HepG2 (cell line): Measurements from ENCODE around the gene SRSF1. TPM values are rescaled to one million over a fixed set of nuclear protein-coding genes. Genes with fewer than 3 reads are reported as not detected.

ENCODE experiments used
- ARID4A ChIP-seq: sonication (generic); formaldehyde crosslinking; IDR thresholded peaks from 2 replicates; pipeline ENCODE4 v1.5.0; 2020; ENCODE audit warnings: mild to moderate bottlenecking, missing genetic modification reagents, borderline replicate concordance
- BCL3 ChIP-seq: sonication (generic); formaldehyde crosslinking; IDR thresholded peaks from 2 replicates; pipeline ENCODE4 v1.5.1; 2020; ENCODE audit warnings: mild to moderate bottlenecking, missing genetic modification reagents, moderate library complexity
- CCDC6 ChIP-seq: sonication (generic); formaldehyde crosslinking; IDR thresholded peaks from 2 replicates; pipeline ENCODE4 v1.8.1; 2022; ENCODE audit warnings: mild to moderate bottlenecking, missing genetic modification reagents, moderate library complexity
- CENPBD1 ChIP-seq: sonication (generic); formaldehyde crosslinking; IDR thresholded peaks from 2 replicates; pipeline ENCODE4 v1.8.0; 2022; ENCODE audit warnings: missing genetic modification reagents, low read depth, mild to moderate bottlenecking, borderline replicate concordance
- CHCHD3 ChIP-seq: sonication (generic); formaldehyde crosslinking; IDR thresholded peaks from 2 replicates; pipeline ENCODE4 v1.8.0; 2022; ENCODE audit warnings: mild to moderate bottlenecking, missing genetic modification reagents, moderate library complexity
- DDIT3 ChIP-seq: sonication (generic); formaldehyde crosslinking; IDR thresholded peaks from 2 replicates; pipeline ENCODE4 v1.4.0; 2020; ENCODE audit warnings: mild to moderate bottlenecking, missing genetic modification reagents
- ELF4 ChIP-seq: sonication (generic); formaldehyde crosslinking; IDR thresholded peaks from 2 replicates; pipeline ENCODE4 v1.5.0; 2020; ENCODE audit warnings: missing genetic modification reagents, mild to moderate bottlenecking, moderate library complexity, borderline replicate concordance
- GTF2F1 ChIP-seq: fragments of 150-350 bp; IDR thresholded peaks from 2 replicates; pipeline ENCODE4 v1.6.1; 2014; ENCODE audit warnings: low read length
- HINFP ChIP-seq: sonication (generic); formaldehyde crosslinking; IDR thresholded peaks from 2 replicates; pipeline ENCODE4 v1.4.0; 2020; ENCODE audit warnings: low read depth, mild to moderate bottlenecking, missing genetic modification reagents
- MAZ ChIP-seq, 2 experiments: sonication (generic) in 1 of 2; formaldehyde crosslinking in 1 of 2; IDR thresholded peaks; 2 replicates each; pipeline versions ENCODE4 v1.5.0 to v1.6.1; 2012 to 2020; ENCODE audit warnings: low read depth in 2 of 2, mild to moderate bottlenecking in 2 of 2, borderline replicate concordance in 1 of 2, improper control_type of control experiment in 1 of 2, low read length in 1 of 2, missing genetic modification reagents in 1 of 2, moderate library complexity in 1 of 2
- PHF21A ChIP-seq: sonication (generic); formaldehyde crosslinking; IDR thresholded peaks from 2 replicates; pipeline ENCODE4 v1.5.0; 2020; ENCODE audit warnings: mild to moderate bottlenecking, missing genetic modification reagents
- POLR2G ChIP-seq: fragments of 200-400 bp; formaldehyde crosslinking; IDR thresholded peaks from 2 replicates; pipeline ENCODE4 v1.6.1; 2018; ENCODE audit warnings: mild to moderate bottlenecking, low read depth, low read length, moderate library complexity
- TCF7L2 ChIP-seq: IDR thresholded peaks from 2 replicates; pipeline ENCODE4 v1.6.1; 2011; ENCODE audit warnings: mild to moderate bottlenecking, low read depth, low read length, moderate library complexity
- ZFYVE20 ChIP-seq: sonication (generic); formaldehyde crosslinking; IDR thresholded peaks from 2 replicates; pipeline ENCODE4 v1.8.0; 2023; ENCODE audit warnings: low read depth, mild to moderate bottlenecking, moderate library complexity, missing genetic modification reagents, borderline replicate concordance
- ZNF136 ChIP-seq: sonication (generic); formaldehyde crosslinking; IDR thresholded peaks from 2 replicates; pipeline ENCODE4 v1.8.1; 2022; ENCODE audit warnings: low read depth, mild to moderate bottlenecking, moderate library complexity, missing genetic modification reagents
- ZNF547 ChIP-seq: sonication (generic); formaldehyde crosslinking; IDR thresholded peaks from 2 replicates; pipeline ENCODE4 v1.5.1; 2020; ENCODE audit warnings: mild to moderate bottlenecking, missing genetic modification reagents
- ZNF737 ChIP-seq: sonication (generic); formaldehyde crosslinking; IDR thresholded peaks from 2 replicates; pipeline ENCODE4 v1.5.0; 2020; ENCODE audit warnings: missing genetic modification reagents, mild to moderate bottlenecking, borderline replicate concordance
- ZNF784 ChIP-seq: sonication (generic); formaldehyde crosslinking; IDR thresholded peaks from 2 replicates; pipeline ENCODE4 v1.5.1; 2020; ENCODE audit warnings: missing genetic modification reagents, mild to moderate bottlenecking, borderline replicate concordance
- polyA plus RNA-seq, 8 experiments: library from polyadenylated mRNA; depleted of rRNA in 3 of 8; stranded (reverse) in 7 of 8; unstranded in 1 of 8; fragments of >200 nt; fragmentation: Illumina TruSeq in 4 of 8; extraction: Trizol in 4 of 8; gene quantifications; 2 replicates each; pipeline versions ENCODE4 v1.2.1 to v1.2.3, GENCODE V29; 2011 to 2016; ENCODE audit warnings: low read depth in 4 of 8, missing spikeins in 1 of 8, mixed read lengths in 1 of 8; ENCODE audit not compliant: insufficient read depth in 1 of 8
- total RNA-seq, 5 experiments: library from RNA; depleted of rRNA; stranded (reverse); fragments of >200 nt; fragmentation: Illumina TruSeq; extraction: Trizol; gene quantifications; 2 replicates each; pipeline ENCODE4 v1.2.3, GENCODE V29; 2016; ENCODE audit warnings: low read depth in 1 of 5

The SRSF1 gene
- total and polyA plus RNA-seq, 2 of the 13 experiments (the other 11 are each of a cell fraction or from before 2014, with no cell fraction given), result 142 to 445 TPM

GRCh38 chr17:58006924-58007780, at the start of gene SRSF1 (continued):
- TF ChIP-seq CCDC6 (CRISPR knock-in tag) (peak; percentile 5), MAZ (IDR thresholded peaks at IDR 0.05; ENCODE audit: borderline replicate concordance, low read depth, low read length) (peak; percentile 88), MAZ (CRISPR knock-in tag; IDR thresholded peaks at IDR 0.05; ENCODE audit: low read depth) (peak; percentile 86), BCL3 (CRISPR knock-in tag) (peak; percentile 95), ZNF547 (CRISPR knock-in tag) (peak; percentile 98), CHCHD3 (CRISPR knock-in tag) (peak; percentile 85), GTF2F1 (peak; percentile 52; the same call in 1 of the 2 replicates), PHF21A (peak; percentile 77; the same call in 1 of the 2 replicates), ZFYVE20 (CRISPR knock-in tag) (peak; percentile 73; the same call in 1 of the 2 replicates), ARID4A (peak; percentile 96), ELF4 (peak; percentile 98), ZNF737 (no peak; the same call in 1 of the 2 replicates), DDIT3 (peak; percentile 15; the same call in 1 of the 2 replicates), TCF7L2 (no peak), POLR2G (peak; percentile 99), ZNF136 (CRISPR knock-in tag) (peak; percentile 64), HINFP (peak; percentile 91), ZNF784 (CRISPR knock-in tag) (peak; percentile 75; the same call in 1 of the 2 replicates), CENPBD1 (CRISPR knock-in tag) (no peak; the same call in 1 of the 2 replicates)
